Left lobe of liver (tissue), 2 donors: ENCODE measurements around the gene FAT1. TPM values are rescaled to one million over a fixed set of nuclear protein-coding genes. Genes with fewer than 3 reads are reported as not detected.
"Not testable (repeated sequence)": the region's sequence is repeated elsewhere in the genome, so short reads cannot be mapped to it uniquely, and the experiment has no call there.

Experiments
- ATAC-seq: fragments of 200-7000 bp; cut with Tn5 transposase; one replicate; pipeline ENCODE4 v1.9.1; 2020; ENCODE audit warnings: mild to moderate bottlenecking, moderate library complexity
- DNase-seq: peaks from one replicate; pipeline ENCODE4 v3.0.0-alpha.2; 2020; ENCODE audit warnings: low spot score
- total RNA-seq: library from RNA; stranded (reverse); gene quantifications from one replicate; pipeline ENCODE4 v1.2.1, GENCODE V29; 2021
- donor health status: DM: no; HTN: no; CAD: no; lungs with moderate emphysema.
- donor health status: DM: no; HTN: yes; CAD: no.

FAT1 gene
- total RNA-seq, result 33.4 TPM

GRCh38 chr4:186723292-186724057 is at the start of gene FAT1:
Gene FAT1, minus strand, starts transcription at chr4:186723856. Its CDS starts 14,029 bp downstream, at chr4:186709827.
- peak; percentile 70 for DNase-seq
- ATAC-seq, result peak; percentile 73

DNA sequence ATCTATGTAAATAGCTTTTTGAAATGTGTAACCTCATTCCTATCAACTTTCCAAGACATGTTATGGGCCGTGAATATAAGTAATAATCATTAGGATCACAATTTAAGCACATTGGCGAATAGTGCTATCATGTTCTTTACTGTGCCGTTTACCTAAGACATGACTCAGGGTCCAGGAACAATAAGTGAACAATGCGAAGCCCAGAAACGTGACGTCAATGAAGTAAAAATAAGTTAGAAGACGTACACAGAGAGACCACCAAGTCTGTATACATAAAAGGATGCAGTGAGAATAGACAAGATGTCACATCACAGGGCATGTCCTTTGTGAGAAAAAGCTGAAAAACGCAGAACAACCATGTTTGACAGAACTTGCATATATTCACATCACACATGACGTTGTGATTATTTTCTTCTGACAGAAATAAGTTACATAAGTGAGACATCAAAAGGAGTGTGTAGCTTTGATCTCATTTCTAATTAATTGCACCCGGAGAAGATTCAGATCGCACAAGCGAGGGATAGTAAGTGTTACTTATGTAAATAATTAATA is 49.4 kb upstream of the FAT1 start:
- ATAC-seq (no peak), DNase-seq (no peak)

DNA sequence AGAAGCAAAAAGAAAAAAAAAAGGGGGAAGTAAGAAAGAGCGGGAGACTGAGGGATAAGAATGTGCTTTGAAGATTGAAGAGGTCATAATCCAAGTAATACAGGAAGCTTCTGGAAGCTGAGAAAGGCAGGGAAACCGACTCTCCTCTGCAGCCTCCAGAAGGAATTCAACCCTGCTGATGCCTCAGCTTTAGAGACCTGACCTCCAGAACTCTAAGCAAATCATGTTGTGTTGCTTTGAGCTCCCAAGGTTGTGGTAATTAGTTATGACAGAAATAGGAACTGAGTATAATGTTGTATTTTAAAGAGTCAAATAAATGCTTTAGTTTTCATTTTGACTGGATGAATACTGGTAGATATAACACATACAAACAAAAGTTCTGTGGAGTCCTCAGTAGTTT is 48.0 kb upstream of the FAT1 start:
- no peak for DNase-seq
- ATAC-seq, result no peak

DNA sequence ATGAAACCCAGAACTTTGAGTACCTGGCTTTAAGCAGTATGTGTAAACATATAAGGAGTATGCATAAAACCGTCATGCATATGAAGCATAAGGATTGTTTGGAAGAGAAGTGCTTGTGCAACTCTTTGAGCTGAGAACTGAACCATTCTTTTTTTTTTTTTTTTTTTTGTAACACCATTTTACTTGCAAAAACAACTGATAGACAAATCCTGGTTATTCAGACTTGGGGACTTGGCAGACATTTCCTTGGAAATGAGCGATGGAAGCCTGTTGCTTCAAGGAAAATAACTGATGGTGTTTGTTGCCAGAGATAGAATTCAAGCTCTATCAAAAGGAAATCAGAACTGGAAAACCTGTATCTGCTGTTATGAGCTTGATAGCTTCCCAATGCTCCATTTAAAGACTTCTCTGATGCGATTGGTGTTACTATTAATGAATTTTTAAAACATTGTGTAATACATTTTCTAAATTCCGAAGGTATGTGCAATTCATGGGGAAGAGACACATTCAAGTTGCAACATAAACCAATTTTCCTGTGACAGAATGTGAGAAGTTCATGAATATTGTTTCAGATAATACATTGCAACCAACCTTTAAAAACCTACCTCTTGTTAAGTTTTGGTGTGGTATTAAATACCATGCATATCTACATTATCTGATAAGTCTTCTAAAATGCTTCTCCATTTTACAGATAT is 47.0 kb upstream of the FAT1 start:
- DNase-seq, result no peak
- ATAC-seq, result no peak

GRCh38 chr4:186767794-186768193 is 44.1 kb upstream of the FAT1 start:
- DNase-seq (no peak), ATAC-seq (no peak)

- ATAC-seq, result peak; percentile 99
- DNase-seq, result peak; percentile 89
Measured at GRCh38 chr4:186765673-186766546, 42.3 kb upstream of the FAT1 start.

DNA sequence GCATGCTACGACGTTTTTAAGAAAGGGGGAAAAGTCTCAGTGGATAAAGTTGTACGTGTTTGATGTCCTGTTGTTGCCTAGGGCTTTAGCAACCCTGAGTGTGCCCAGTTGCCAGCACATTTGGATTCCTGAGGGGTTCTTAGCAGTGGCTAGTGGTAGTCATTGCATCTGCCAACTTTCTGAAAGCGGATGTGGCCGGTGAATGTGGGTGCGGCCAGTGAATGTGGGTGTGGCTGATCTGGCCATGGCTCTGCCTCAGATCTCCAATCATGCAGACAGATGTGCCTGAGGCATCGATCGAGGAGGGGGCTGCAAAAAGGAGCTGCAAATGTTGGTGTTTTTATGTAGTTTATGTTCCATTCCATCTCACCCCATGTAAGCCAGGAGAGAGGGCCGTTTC is 41.5 kb upstream of the FAT1 start:
- DNase-seq (no peak), ATAC-seq (peak; percentile 56)

- ATAC-seq, result no peak
- no peak for DNase-seq
Measured at GRCh38 chr4:186764457-186764856, 40.8 kb upstream of the FAT1 start.

GRCh38 chr4:186762865-186763264 is 39.2 kb upstream of the FAT1 start:
- DNase-seq (no peak), ATAC-seq (no peak)

DNA sequence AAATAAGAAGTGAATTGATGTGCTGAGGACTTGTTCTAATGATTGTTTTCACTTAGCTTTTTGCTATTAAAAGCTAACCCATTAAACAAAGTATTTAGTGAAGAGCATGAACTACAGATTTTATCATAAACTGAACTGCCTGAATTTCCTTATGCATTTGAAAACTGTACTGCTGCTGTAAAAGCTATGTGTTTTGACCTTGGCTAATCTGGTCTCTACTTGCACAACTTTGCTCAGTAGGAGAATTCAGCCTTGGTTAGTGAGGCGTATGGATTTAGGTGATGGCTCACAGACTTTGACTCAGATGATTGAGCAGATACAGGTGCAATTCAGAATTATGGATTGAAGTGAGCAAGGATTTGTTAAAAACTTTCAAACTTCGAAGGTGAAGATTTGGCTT is 38.7 kb upstream of the FAT1 start:
- DNase-seq, result no peak
- ATAC-seq, result no peak

GRCh38 chr4:186761956-186762355 is 38.3 kb upstream of the FAT1 start:
- ATAC-seq, DNase-seq: not testable (repeated sequence)

DNA sequence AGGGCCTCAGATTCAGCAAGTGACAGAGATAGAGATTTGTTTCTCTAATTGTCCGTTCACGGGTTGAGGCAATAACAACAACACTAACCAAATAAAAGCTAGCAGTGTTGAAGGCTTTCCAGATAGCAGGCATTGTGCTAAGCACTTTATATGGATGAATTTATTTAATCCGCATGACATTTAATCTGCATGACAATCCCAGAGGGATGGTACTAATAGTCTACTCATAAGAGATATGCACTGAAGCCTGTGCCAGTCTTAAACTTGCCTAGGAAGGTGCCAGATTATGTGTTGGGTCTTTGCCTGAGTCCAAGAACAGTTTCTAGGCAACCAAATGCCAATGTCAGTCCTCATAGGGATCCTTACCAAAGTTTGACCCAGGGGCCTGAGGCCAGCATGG is 37.7 kb upstream of the FAT1 start:
- DNase-seq, result no peak
- no peak for ATAC-seq

- ATAC-seq (no peak), DNase-seq (no peak)
Measured at GRCh38 chr4:186760576-186760975, 36.9 kb upstream of the FAT1 start.

- no peak for ATAC-seq
- DNase-seq, result no peak
Measured at GRCh38 chr4:186759990-186760389, 36.3 kb upstream of the FAT1 start.

GRCh38 chr4:186758929-186759682 is 35.5 kb upstream of the FAT1 start:
- DNase-seq (no peak), ATAC-seq (no peak)

DNA sequence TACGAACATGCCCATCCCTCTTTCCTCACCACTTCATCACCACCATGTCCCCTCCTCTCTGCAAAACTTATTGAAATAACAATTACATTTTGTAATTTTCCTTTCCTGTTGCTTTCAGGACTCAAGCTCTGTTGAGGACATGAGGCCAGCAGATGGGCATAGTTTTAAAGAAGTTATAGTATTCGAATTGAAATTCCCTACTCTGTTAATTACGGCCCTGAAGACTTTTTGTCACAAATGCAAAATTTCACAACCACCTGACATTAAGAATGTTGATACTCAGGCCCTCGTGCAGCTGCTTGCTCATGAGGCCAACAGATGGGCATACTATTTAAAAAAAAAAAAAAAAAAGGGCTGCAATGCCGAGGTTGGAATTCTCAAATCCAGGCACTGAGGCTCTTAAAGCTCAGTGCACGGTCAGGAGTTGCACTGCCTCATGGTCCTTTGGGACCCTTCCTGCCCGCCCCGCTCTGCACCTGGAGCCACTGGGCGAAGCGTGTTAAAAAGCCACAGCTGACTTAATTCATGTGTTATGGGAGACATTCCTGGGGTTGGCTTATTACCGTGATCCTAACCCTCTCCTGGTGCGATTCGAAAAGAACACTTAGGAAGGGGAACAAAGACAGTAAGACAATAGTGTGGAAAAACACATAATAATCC is 34.2 kb upstream of the FAT1 start:
- DNase-seq (no peak), ATAC-seq (no peak)

GRCh38 chr4:186756550-186756949 is 32.9 kb upstream of the FAT1 start:
- not testable (repeated sequence) for ATAC-seq, DNase-seq

GRCh38 chr4:186755550-186756519 is 32.2 kb upstream of the FAT1 start:
- ATAC-seq, result peak; percentile 91
- DNase-seq, result no peak

DNA sequence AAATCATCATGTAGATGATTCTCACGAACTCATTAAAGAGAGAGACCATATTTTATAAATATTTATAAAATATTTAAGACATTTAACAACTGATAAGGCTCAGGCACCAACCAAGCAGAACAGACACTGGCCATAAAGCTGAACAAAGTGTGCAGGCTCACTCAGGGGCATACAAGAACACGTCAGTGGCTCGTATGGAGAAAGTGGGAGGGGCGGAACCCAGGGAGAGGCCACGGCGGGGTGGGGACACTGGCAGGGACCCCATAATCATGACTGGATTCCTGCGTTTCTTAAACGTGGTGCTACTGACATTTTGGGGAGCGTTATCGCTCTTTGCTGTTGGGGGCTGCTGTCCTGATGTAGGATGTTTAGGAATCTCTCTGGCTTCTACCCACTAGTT is 31.3 kb upstream of the FAT1 start:
- no peak for DNase-seq
- ATAC-seq, result no peak
